IMR-90 (cell line): Measurements from ENCODE around the gene KCNK7. TPM values are rescaled to one million over a fixed set of nuclear protein-coding genes. Genes with fewer than 3 reads are reported as not detected.

Experiments
- ATAC-seq: fragments of 200-7000 bp; cut with Tn5 transposase; 2 replicates; pipeline ENCODE4 v1.9.1; 2020; ENCODE audit warnings: low read depth, mild to moderate bottlenecking, moderate library complexity
- BruUV-seq: library from RNA; stranded (reverse); fragments of 400-500 nt; replicated peaks from 2 replicates; lab custom pipeline; 2021; lab: Mats Ljungman, UMichigan
- CTCF ChIA-PET: fragments of 300-600 bp; formaldehyde crosslinking; extraction: SDS; loops from one replicate; lab custom pipeline; 2021; ENCODE audit warnings: antibody characterized with exemption; lab: Yijun Ruan, JAX
- POLR2A ChIA-PET: fragments of 300-600 bp; sonication (Branson Sonifier 250); formaldehyde crosslinking; loops from one replicate; lab custom pipeline; 2022; ENCODE audit warnings: antibody characterized with exemption; ENCODE audit not compliant: unreplicated experiment; lab: Charles Lee
- DNase-seq: peaks from one replicate; pipeline ENCODE4 v3.0.0; 2013
- H2AFZ ChIP-seq: replicated peaks from 2 replicates; pipeline ENCODE3; 2013; ENCODE audit warnings: low read length, mild to moderate bottlenecking; ENCODE audit not compliant: poor library complexity
- H2AK5ac ChIP-seq: 2 replicates; pipeline ENCODE4 v1.6.1; 2013; ENCODE audit warnings: low read depth, low read length, inconsistent platforms
- H2AK9ac ChIP-seq: replicated peaks from 2 replicates; pipeline ENCODE3; 2013; ENCODE audit warnings: mild to moderate bottlenecking, low read depth, low read length, moderate library complexity; ENCODE audit not compliant: poor library complexity
- H2BK120ac ChIP-seq: 2 replicates; pipeline ENCODE4 v1.6.1; 2013; ENCODE audit warnings: low read depth, low read length, inconsistent platforms
- H2BK15ac ChIP-seq: 3 replicates; pipeline ENCODE4 v1.6.1; 2013; ENCODE audit warnings: low read depth, low read length, inconsistent platforms
- H2BK20ac ChIP-seq: 2 replicates; pipeline ENCODE4 v1.6.1; 2013; ENCODE audit warnings: low read depth, mild to moderate bottlenecking, inconsistent platforms, low read length, moderate library complexity
- H2BK5ac ChIP-seq: 2 replicates; pipeline ENCODE4 v1.6.1; 2013; ENCODE audit warnings: mild to moderate bottlenecking, low read depth, low read length, inconsistent platforms; ENCODE audit not compliant: poor library complexity, severe bottlenecking
- H3K14ac ChIP-seq: replicated peaks from 2 replicates; pipeline ENCODE4 v1.6.1; 2013; ENCODE audit warnings: low read depth, low read length, inconsistent platforms
- H3K18ac ChIP-seq: 2 replicates; pipeline ENCODE4 v1.6.1; 2013; ENCODE audit warnings: low read depth, low read length, control low read depth
- H3K23ac ChIP-seq: 2 replicates; pipeline ENCODE4 v1.6.1; 2013; ENCODE audit warnings: low read depth, low read length, inconsistent platforms
- H3K27ac ChIP-seq: 2 replicates; pipeline ENCODE4 v1.5.1; 2013; ENCODE audit warnings: mild to moderate bottlenecking, control low read depth, low read length; ENCODE audit not compliant: insufficient read depth
- H3K27me3 ChIP-seq: 2 replicates; pipeline ENCODE4 v1.6.1; 2013; ENCODE audit warnings: low read length; ENCODE audit not compliant: control insufficient read depth, insufficient read depth
- H3K36me3 ChIP-seq: 2 replicates; pipeline ENCODE4 v1.6.1; 2013; ENCODE audit warnings: low read length, mixed read lengths; ENCODE audit not compliant: control insufficient read depth, insufficient read depth
- H3K4ac ChIP-seq: 2 replicates; pipeline ENCODE4 v1.6.1; 2013; ENCODE audit warnings: low read depth, low read length, inconsistent platforms
- H3K4me1 ChIP-seq: 2 replicates; pipeline ENCODE4 v1.6.1; 2013; ENCODE audit warnings: low read length, mixed read lengths; ENCODE audit not compliant: control insufficient read depth, insufficient read depth
- H3K4me2 ChIP-seq: 2 replicates; pipeline ENCODE4 v1.6.1; 2013; ENCODE audit warnings: low read depth, mild to moderate bottlenecking, control low read depth, low read length, moderate library complexity
- H3K4me3 ChIP-seq: 2 replicates; pipeline ENCODE4 v1.5.1; 2013; ENCODE audit warnings: low read depth, mild to moderate bottlenecking, control low read depth, low read length, moderate library complexity; ENCODE audit not compliant: insufficient read depth
- H3K56ac ChIP-seq: 2 replicates; pipeline ENCODE4 v1.6.1; 2013; ENCODE audit warnings: low read length, inconsistent platforms; ENCODE audit not compliant: insufficient read depth; ENCODE audit errors: extremely low read depth
- H3K79me1 ChIP-seq, 2 experiments: 2 replicates each; pipeline ENCODE4 v1.6.1; 2013; ENCODE audit warnings: low read length in 2 of 2, inconsistent platforms in 1 of 2, low read depth in 1 of 2
- H3K9ac ChIP-seq: 2 replicates; pipeline ENCODE4 v1.6.1; 2013; ENCODE audit warnings: low read depth, low read length, control low read depth
- H3K9me1 ChIP-seq: 2 replicates; pipeline ENCODE4 v1.6.1; 2013; ENCODE audit warnings: low read length, inconsistent platforms; ENCODE audit not compliant: insufficient read depth
- H3K9me3 ChIP-seq: 2 replicates; pipeline ENCODE4 v1.6.1; 2013; ENCODE audit warnings: low read length; ENCODE audit not compliant: control insufficient read depth, insufficient read depth
- H4K20me1 ChIP-seq: 2 replicates; pipeline ENCODE4 v1.6.1; 2013; ENCODE audit warnings: low read length, inconsistent platforms; ENCODE audit not compliant: insufficient read depth
- H4K5ac ChIP-seq: 2 replicates; pipeline ENCODE4 v1.6.1; 2013; ENCODE audit warnings: mild to moderate bottlenecking, low read depth, low read length, control low read depth
- H4K8ac ChIP-seq, 2 experiments: 2 replicates each; pipeline ENCODE4 v1.6.1; 2013; ENCODE audit warnings: low read depth in 2 of 2, low read length in 2 of 2, control low read depth in 1 of 2, inconsistent platforms in 1 of 2
- H4K91ac ChIP-seq: 2 replicates; pipeline ENCODE4 v1.6.1; 2013; ENCODE audit warnings: low read depth, low read length, inconsistent platforms; ENCODE audit not compliant: insufficient read depth
- NFE2L2 ChIP-seq: fragments of 150-350 bp; IDR thresholded peaks from 2 replicates; pipeline ENCODE4 v1.6.1; 2016; ENCODE audit warnings: low read depth, mild to moderate bottlenecking, low read length
- POLR2A ChIP-seq: IDR thresholded peaks from 2 replicates; pipeline ENCODE4 v1.6.1; 2012; ENCODE audit warnings: mild to moderate bottlenecking, low read depth, low read length
- WGBS, 2 experiments: methylation state at CpG; one replicate each; pipeline versions ENCODE4 v1.1.5 to v1.1.7; 2013; ENCODE audit warnings: missing lambda C conversion rate in 2 of 2; ENCODE audit not compliant: insufficient read length in 1 of 2; ENCODE audit errors: extremely low coverage in 2 of 2; 5-methylcytosine and 5-hydroxymethylcytosine counted together
- dilution Hi-C: fragments of 300-500 bp; cut with HindIII; formaldehyde crosslinking; loops from one replicate; pipeline ENCODE4 v1.14.3; 2018; ENCODE audit warnings: low sequenced_read_pairs; ENCODE audit not compliant: unreplicated experiment
- in situ Hi-C: fragments of 300-500 bp; cut with MboI; formaldehyde crosslinking; loops from 3 replicates; pipeline ENCODE4 v1.14.3; 2019; ENCODE audit warnings: low sequenced_read_pairs, inconsistent platforms, mixed read lengths
- intact Hi-C: fragments of 100-400 bp; cut with micrococcal nuclease; formaldehyde crosslinking; loops from 2 replicates; pipeline ENCODE4 v1.10.0; 2022
- polyA plus RNA-seq, 3 experiments: library from polyadenylated mRNA; depleted of rRNA; stranded (reverse); fragments of >200 nt; gene quantifications; 2 replicates each; pipeline ENCODE4 v1.2.3, GENCODE V29; 2012; ENCODE audit warnings: low replicate concordance in 1 of 3
- total RNA-seq: library from RNA; depleted of rRNA; stranded (reverse); fragments of >200 nt; gene quantifications from 2 replicates; pipeline ENCODE4 v1.2.3, GENCODE V29; 2012

Gene KCNK7
- total and polyA plus RNA-seq, 2 of the 4 experiments (the other 2 are of a cell fraction) = 0.09 TPM; not detected in 1

DNA sequence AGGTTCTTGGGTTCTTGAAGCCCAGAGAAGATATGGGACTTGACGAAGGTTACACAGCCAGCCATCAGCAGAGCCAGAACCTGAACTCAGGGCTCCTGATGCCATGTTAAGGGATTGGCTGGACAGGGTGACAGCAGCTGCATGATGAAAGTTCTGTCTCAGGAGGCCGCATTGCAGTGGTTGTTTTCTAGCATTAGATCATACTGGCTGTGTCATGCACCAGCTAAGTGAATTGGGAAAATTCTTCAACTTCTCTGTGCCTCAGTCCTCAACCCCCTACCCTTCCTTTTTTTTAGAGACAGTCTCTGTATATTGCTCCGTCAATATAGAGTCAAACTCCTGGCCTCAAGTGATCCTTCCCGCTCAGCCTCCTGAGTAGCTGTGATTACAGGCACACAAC, 32.0 kb downstream of the KCNK7 start:
- peaks cover 6 to 30% of the 10 kb centered on the region in 2 experiments; a peak in 3 of 4 replicates for H3K79me1 ChIP-seq
- no peak overlapping the region for H2BK20ac ChIP-seq
- 100% methylated on average over 3 of the region's 4 CpGs; no CpG with 5 or more reads in 1 of the 2 experiments for WGBS, 2 experiments
- POLR2A ChIA-PET = no interaction called here
- H3K27me3 ChIP-seq = no peaks in the 10 kb centered on the region
- no peak overlapping the region for H2BK120ac ChIP-seq
- peak overlapping the region; percentile 60 for H2AK9ac ChIP-seq
- no peak overlapping the region for H3K14ac ChIP-seq
- CTCF ChIA-PET = no interaction called here
- no peak overlapping the region for H3K4me2 ChIP-seq
- no peak overlapping the region for H3K56ac ChIP-seq
- H4K91ac ChIP-seq = no peak overlapping the region
- no peak overlapping the region for H2BK15ac ChIP-seq
- peaks cover 24% of the 10 kb centered on the region for H3K9me1 ChIP-seq
- peak; percentile 35 for DNase-seq
- no peak overlapping the region for H3K27ac ChIP-seq
- no TSS peak for BruUV-seq
- no peak overlapping the region for H2AK5ac ChIP-seq
- no peaks in the 10 kb centered on the region for H4K20me1 ChIP-seq
- in situ Hi-C loops (no loop called here), intact Hi-C loops (no loop called here), dilution Hi-C loops (no loop called here)
- H3K4me3 ChIP-seq = no peak overlapping the region
- H3K9me3 ChIP-seq = no peaks in the 10 kb centered on the region
- no peak overlapping the region for H3K9ac ChIP-seq
- no peak for TF ChIP-seq POLR2A
- TF ChIP-seq NFE2L2 = no peak
- no peak overlapping the region for H3K4ac ChIP-seq
- peaks cover 22% of the 10 kb centered on the region for H3K4me1 ChIP-seq
- H2AFZ ChIP-seq = no peak overlapping the region
- no peak overlapping the region for H4K5ac ChIP-seq
- no peak for ATAC-seq
- no peak overlapping the region for H3K18ac ChIP-seq
- no peak overlapping the region for H4K8ac ChIP-seq
- no peak overlapping the region for H2BK5ac ChIP-seq
- no peak overlapping the region for H3K23ac ChIP-seq
- no peaks in the 10 kb centered on the region for H3K36me3 ChIP-seq
